ENCODE results near the gene CHFR.

CHFR gene

DNA sequence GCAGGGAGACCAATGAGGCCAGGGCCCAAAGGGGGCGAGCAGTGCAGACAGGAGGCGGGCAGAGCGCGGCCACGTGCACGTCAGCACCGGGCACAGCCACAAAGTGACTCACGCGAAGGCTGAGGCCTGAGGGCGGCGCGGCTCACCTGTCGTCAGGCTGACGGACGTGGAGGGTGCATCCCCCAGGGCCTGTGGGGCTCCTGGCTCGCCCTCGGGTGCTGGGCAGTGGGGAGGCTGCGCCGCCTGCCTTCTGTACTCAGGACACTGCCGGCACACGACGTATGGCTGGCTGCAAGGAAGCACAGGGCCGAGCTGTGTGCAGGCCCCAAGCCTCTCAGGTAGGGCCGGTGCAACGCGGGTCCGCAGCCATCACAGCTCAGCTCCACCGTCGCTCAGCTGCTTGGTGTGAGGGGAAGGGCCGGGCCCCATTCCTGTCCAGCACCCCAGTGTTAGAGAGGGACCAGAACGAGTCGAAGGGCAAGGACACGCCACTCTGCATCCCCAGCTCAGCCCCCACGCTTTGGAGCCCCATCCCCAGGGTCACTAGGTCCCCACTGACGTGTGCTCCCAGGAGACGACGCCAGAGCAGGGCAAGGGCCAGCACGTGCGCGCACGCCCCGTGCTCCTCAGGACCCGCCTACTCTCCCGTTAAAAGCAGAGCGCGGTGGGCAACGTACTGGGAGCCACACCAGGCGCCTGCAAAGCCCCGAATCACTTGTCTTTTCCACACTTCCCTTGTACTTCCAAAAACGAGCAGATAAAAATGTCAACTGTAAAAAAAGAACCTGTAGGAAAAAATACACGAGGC is 33.9 kb downstream of the CHFR start:
- Histone ChIP-seq H3K79me2 (ENCODE audit: insufficient read depth, low read length) (no peaks in the 10 kb centered on the region), H3K27ac (ENCODE audit: low read depth, low read length, poor library complexity, severe bottlenecking) (no peak overlapping the region), H3K36me3 (ENCODE audit: insufficient read depth, low read length) (peaks cover 81% of the 10 kb centered on the region), H4K20me1 (ENCODE audit: insufficient read depth, low read length) (no peaks in the 10 kb centered on the region), H3K9me3 (ENCODE audit: low read length) (no peaks in the 10 kb centered on the region), H3K4me3 (ENCODE audit: low read depth, low read length, poor library complexity, severe bottlenecking) (no peak overlapping the region), H2AFZ (ENCODE audit: low read length) (no peak overlapping the region), H3K27me3 (ENCODE audit: insufficient read depth, low read length) (no peaks in the 10 kb centered on the region), H3K9ac (ENCODE audit: low read length) (no peak overlapping the region), H3K9me2 (ENCODE audit: low read depth, low read length) (no peaks in the 10 kb centered on the region), H3K4me1 (ENCODE audit: insufficient read depth, low read length, severe bottlenecking) (no peaks in the 10 kb centered on the region), H3F3A (ENCODE audit: insufficient read depth, low read length) (no peaks in the 10 kb centered on the region), H3K4me2 (ENCODE audit: low read length) (no peak overlapping the region)
- no peak for TF ChIP-seq EZH2 (IDR thresholded peaks at IDR 0.05; ENCODE audit: borderline replicate concordance, low read length)
- TF ChIP-seq, protein P1, sequence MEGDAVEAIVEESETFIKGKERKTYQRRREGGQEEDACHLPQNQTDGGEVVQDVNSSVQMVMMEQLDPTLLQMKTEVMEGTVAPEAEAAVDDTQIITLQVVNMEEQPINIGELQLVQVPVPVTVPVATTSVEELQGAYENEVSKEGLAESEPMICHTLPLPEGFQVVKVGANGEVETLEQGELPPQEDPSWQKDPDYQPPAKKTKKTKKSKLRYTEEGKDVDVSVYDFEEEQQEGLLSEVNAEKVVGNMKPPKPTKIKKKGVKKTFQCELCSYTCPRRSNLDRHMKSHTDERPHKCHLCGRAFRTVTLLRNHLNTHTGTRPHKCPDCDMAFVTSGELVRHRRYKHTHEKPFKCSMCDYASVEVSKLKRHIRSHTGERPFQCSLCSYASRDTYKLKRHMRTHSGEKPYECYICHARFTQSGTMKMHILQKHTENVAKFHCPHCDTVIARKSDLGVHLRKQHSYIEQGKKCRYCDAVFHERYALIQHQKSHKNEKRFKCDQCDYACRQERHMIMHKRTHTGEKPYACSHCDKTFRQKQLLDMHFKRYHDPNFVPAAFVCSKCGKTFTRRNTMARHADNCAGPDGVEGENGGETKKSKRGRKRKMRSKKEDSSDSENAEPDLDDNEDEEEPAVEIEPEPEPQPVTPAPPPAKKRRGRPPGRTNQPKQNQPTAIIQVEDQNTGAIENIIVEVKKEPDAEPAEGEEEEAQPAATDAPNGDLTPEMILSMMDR (IDR thresholded peaks at IDR 0.05; ENCODE audit: low read length): no peak

DNA sequence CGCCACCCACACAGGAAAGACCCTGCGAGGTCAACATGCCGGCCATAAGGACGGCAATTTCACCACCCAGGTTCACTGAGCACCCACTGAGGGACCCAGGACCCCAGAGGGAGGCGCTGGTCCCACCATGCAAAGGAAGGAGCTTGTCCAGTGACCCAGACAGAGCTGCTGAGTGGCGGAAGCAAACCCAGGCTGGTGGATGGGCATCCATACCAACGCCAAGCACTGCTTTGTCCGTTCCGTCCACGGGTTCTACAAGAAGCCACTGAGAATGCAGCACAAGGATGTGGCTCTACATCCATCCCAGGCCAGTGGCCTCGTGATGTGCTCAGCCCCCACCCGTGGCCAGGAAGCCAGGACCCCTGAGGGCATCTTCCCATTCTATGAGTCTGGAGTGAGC is 34.9 kb downstream of the CHFR start:
- peaks cover 82% of the 10 kb centered on the region for H3K36me3 ChIP-seq (ENCODE audit: insufficient read depth, low read length)
- H3K9me3 ChIP-seq (ENCODE audit: low read length): no peaks in the 10 kb centered on the region
- no peaks in the 10 kb centered on the region for H4K20me1 ChIP-seq (ENCODE audit: insufficient read depth, low read length)
- H3K4me3 ChIP-seq (ENCODE audit: low read depth, low read length, poor library complexity, severe bottlenecking): no peak overlapping the region
- no peaks in the 10 kb centered on the region for H3K79me2 ChIP-seq (ENCODE audit: insufficient read depth, low read length)
- no peaks in the 10 kb centered on the region for H3K9me2 ChIP-seq (ENCODE audit: low read depth, low read length)
- no peak overlapping the region for H3K4me2 ChIP-seq (ENCODE audit: low read length)
- H3K4me1 ChIP-seq (ENCODE audit: insufficient read depth, low read length, severe bottlenecking): no peaks in the 10 kb centered on the region
- H3K27ac ChIP-seq (ENCODE audit: low read depth, low read length, poor library complexity, severe bottlenecking): no peak overlapping the region
- H3K27me3 ChIP-seq (ENCODE audit: insufficient read depth, low read length): no peaks in the 10 kb centered on the region
- no peak overlapping the region for H3K9ac ChIP-seq (ENCODE audit: low read length)
- TF ChIP-seq EZH2 (IDR thresholded peaks at IDR 0.05; ENCODE audit: borderline replicate concordance, low read length): no peak
- TF ChIP-seq, protein P1 (IDR thresholded peaks at IDR 0.05; ENCODE audit: low read length): no peak
- H3F3A ChIP-seq (ENCODE audit: insufficient read depth, low read length): no peaks in the 10 kb centered on the region
- no peak overlapping the region for H2AFZ ChIP-seq (ENCODE audit: low read length)

DNA sequence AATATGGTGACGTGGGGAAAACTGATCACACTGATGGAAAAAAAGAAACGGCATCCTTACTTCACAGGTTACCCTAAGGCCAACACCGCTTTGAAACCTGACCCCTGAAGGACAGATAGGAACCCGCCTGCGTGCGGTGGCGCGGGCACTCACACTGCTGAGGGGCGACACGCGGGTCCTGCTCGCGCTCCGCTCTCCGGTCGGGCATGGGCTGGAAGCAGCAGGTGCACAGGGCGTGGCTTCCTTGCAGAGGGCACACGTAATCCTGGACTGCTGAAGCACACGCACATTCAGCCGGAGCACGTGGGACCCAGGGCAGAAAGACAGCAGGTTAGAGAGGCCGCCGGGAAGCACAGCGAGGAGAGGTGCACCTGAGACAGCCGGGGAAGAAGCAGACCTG is 35.9 kb downstream of the CHFR start:
- Histone ChIP-seq H2AFZ (ENCODE audit: low read length) (no peak overlapping the region), H3K27ac (ENCODE audit: low read depth, low read length, poor library complexity, severe bottlenecking) (no peak overlapping the region), H3K27me3 (ENCODE audit: insufficient read depth, low read length) (no peaks in the 10 kb centered on the region), H3K4me1 (ENCODE audit: insufficient read depth, low read length, severe bottlenecking) (no peaks in the 10 kb centered on the region), H3K9ac (ENCODE audit: low read length) (no peak overlapping the region), H4K20me1 (ENCODE audit: insufficient read depth, low read length) (no peaks in the 10 kb centered on the region), H3K9me3 (ENCODE audit: low read length) (no peaks in the 10 kb centered on the region), H3K36me3 (ENCODE audit: insufficient read depth, low read length) (peaks cover 82% of the 10 kb centered on the region), H3K79me2 (ENCODE audit: insufficient read depth, low read length) (no peaks in the 10 kb centered on the region), H3K4me2 (ENCODE audit: low read length) (no peak overlapping the region), H3K9me2 (ENCODE audit: low read depth, low read length) (no peaks in the 10 kb centered on the region), H3K4me3 (ENCODE audit: low read depth, low read length, poor library complexity, severe bottlenecking) (no peak overlapping the region), H3F3A (ENCODE audit: insufficient read depth, low read length) (no peaks in the 10 kb centered on the region)
- TF ChIP-seq, protein P1 (IDR thresholded peaks at IDR 0.05; ENCODE audit: low read length): no peak
- TF ChIP-seq EZH2 (IDR thresholded peaks at IDR 0.05; ENCODE audit: borderline replicate concordance, low read length): no peak
